Neural progenitor cell (in vitro differentiated cells): ENCODE measurements around the gene NME1. TPM values are rescaled to one million over a fixed set of nuclear protein-coding genes. Genes with fewer than 3 reads are reported as not detected.

Experiments
- DNase-seq: peaks from one replicate; pipeline ENCODE4 v3.0.0-alpha.2; 2016; ENCODE audit warnings: low spot score
- H2AFZ ChIP-seq: fragments of 200-600 bp; sonication (generic); replicated peaks from 2 replicates; pipeline ENCODE4 v1.6.1; 2016; ENCODE audit warnings: antibody characterized with exemption
- H3F3A ChIP-seq: fragments of 200-600 bp; sonication (generic); 2 replicates; pipeline ENCODE4 v1.6.1; 2016; ENCODE audit warnings: antibody characterized with exemption, low read depth
- H3K27ac ChIP-seq: fragments of 200-600 bp; sonication (generic); 2 replicates; pipeline ENCODE4 v1.5.1; 2016; ENCODE audit warnings: mild to moderate bottlenecking
- H3K27me3 ChIP-seq: fragments of 200-600 bp; sonication (generic); 2 replicates; pipeline ENCODE4 v1.6.1; 2016; ENCODE audit warnings: mild to moderate bottlenecking, moderate library complexity
- H3K36me3 ChIP-seq: fragments of 200-600 bp; sonication (generic); 2 replicates; pipeline ENCODE4 v1.5.1; 2016
- H3K4me1 ChIP-seq: fragments of 200-600 bp; sonication (generic); 2 replicates; pipeline ENCODE4 v1.6.1; 2016; ENCODE audit warnings: mixed run types
- H3K4me2 ChIP-seq: fragments of 200-600 bp; sonication (generic); 2 replicates; pipeline ENCODE4 v1.6.1; 2016
- H3K4me3 ChIP-seq: fragments of 200-600 bp; sonication (generic); 2 replicates; pipeline ENCODE4 v1.5.1; 2016
- H3K79me2 ChIP-seq: fragments of 200-600 bp; sonication (generic); 2 replicates; pipeline ENCODE4 v1.6.1; 2016; ENCODE audit warnings: low read depth
- H3K9ac ChIP-seq: fragments of 200-600 bp; sonication (generic); 2 replicates; pipeline ENCODE4 v1.6.1; 2016
- H3K9me3 ChIP-seq: fragments of 200-600 bp; sonication (generic); 2 replicates; pipeline ENCODE4 v1.5.1; 2016; ENCODE audit warnings: low read depth
- H4K20me1 ChIP-seq: fragments of 200-600 bp; sonication (generic); 2 replicates; pipeline ENCODE4 v1.6.1; 2016; ENCODE audit warnings: low read depth
- H3K27ac Mint-ChIP-seq: 3 replicates; pipeline ENCODE4 v1.8.0; 2021; ENCODE audit warnings: mixed read lengths
- H3K27me3 Mint-ChIP-seq: 2 replicates; pipeline ENCODE4 v1.8.0; 2022; ENCODE audit warnings: low read depth, mild to moderate bottlenecking, inconsistent platforms, moderate library complexity, mixed read lengths; ENCODE audit not compliant: insufficient read depth
- H3K36me3 Mint-ChIP-seq: 3 replicates; pipeline ENCODE4 v1.8.0; 2021; ENCODE audit warnings: mixed read lengths
- H3K4me1 Mint-ChIP-seq: 3 replicates; pipeline ENCODE4 v1.8.0; 2021; ENCODE audit warnings: mixed read lengths
- H3K4me3 Mint-ChIP-seq: 3 replicates; pipeline ENCODE4 v1.8.0; 2021; ENCODE audit warnings: mild to moderate bottlenecking, moderate library complexity, mixed read lengths
- H3K9me3 Mint-ChIP-seq: 3 replicates; pipeline ENCODE4 v1.8.0; 2020; ENCODE audit warnings: mixed read lengths
- EZH2 ChIP-seq: fragments of 200-600 bp; sonication (generic); IDR thresholded peaks from 2 replicates; pipeline ENCODE4 v1.6.1; 2017; ENCODE audit warnings: antibody characterized with exemption, mild to moderate bottlenecking, moderate library complexity
- EZH2phosphoT487 ChIP-seq: fragments of 200-600 bp; sonication (generic); IDR thresholded peaks from 2 replicates; pipeline ENCODE4 v1.6.1; 2017; ENCODE audit warnings: antibody characterized with exemption
- total RNA-seq: library from RNA; depleted of rRNA; stranded (reverse); fragments of >200 nt; gene quantifications from 2 replicates; pipeline ENCODE4 v1.2.3, GENCODE V29; 2015; ENCODE audit warnings: low replicate concordance
- TF ChIP-seq, protein P1 (sequence below): fragments of 200-600 bp; sonication (generic); IDR thresholded peaks from 2 replicates; pipeline ENCODE4 v1.5.1; 2017; ENCODE audit warnings: antibody characterized with exemption, mild to moderate bottlenecking

NME1 gene
- total RNA-seq, 1 donor from 2014 or later: 89.5 TPM

DNA sequence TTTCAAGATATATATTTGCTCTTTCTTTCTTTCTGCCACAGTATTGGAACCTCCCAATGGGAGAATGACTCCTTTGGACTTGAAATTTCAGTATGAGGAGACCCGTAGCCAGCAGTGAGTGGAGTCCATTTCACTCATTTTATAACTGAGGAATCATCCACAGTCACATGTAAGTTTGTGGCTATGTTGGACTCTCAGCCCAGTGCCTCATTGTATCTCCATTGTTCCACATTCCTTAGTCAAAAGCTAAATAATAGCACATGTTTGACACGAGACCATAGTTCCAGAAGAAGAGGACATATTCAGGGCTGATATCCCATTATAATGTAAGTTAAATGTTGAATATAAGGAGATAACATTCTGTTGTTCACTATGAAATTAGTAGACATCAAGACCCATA lies 20.0 kb upstream of the NME1 start:
- H3K4me3 ChIP-seq: no peak overlapping the region
- H3K27ac Mint-ChIP-seq: no peak overlapping the region
- no peak for DNase-seq
- no peaks in the 10 kb centered on the region for H3K9me3 Mint-ChIP-seq
- H3K4me2 ChIP-seq: no peak overlapping the region
- no peaks in the 10 kb centered on the region for H3K9me3 ChIP-seq
- H3K27me3 ChIP-seq: no peaks in the 10 kb centered on the region
- no peak overlapping the region for H2AFZ ChIP-seq
- H3K27me3 Mint-ChIP-seq: no peaks in the 10 kb centered on the region
- no peaks in the 10 kb centered on the region for H3K4me1 ChIP-seq
- H3K4me1 Mint-ChIP-seq: no peaks in the 10 kb centered on the region
- no peaks in the 10 kb centered on the region for H3K79me2 ChIP-seq
- H3F3A ChIP-seq: no peaks in the 10 kb centered on the region
- no peaks in the 10 kb centered on the region for H3K36me3 Mint-ChIP-seq
- H3K9ac ChIP-seq: no peak overlapping the region
- H3K27ac ChIP-seq: no peak overlapping the region
- H4K20me1 ChIP-seq: no peaks in the 10 kb centered on the region
- H3K36me3 ChIP-seq: no peaks in the 10 kb centered on the region
- TF ChIP-seq, protein P1, sequence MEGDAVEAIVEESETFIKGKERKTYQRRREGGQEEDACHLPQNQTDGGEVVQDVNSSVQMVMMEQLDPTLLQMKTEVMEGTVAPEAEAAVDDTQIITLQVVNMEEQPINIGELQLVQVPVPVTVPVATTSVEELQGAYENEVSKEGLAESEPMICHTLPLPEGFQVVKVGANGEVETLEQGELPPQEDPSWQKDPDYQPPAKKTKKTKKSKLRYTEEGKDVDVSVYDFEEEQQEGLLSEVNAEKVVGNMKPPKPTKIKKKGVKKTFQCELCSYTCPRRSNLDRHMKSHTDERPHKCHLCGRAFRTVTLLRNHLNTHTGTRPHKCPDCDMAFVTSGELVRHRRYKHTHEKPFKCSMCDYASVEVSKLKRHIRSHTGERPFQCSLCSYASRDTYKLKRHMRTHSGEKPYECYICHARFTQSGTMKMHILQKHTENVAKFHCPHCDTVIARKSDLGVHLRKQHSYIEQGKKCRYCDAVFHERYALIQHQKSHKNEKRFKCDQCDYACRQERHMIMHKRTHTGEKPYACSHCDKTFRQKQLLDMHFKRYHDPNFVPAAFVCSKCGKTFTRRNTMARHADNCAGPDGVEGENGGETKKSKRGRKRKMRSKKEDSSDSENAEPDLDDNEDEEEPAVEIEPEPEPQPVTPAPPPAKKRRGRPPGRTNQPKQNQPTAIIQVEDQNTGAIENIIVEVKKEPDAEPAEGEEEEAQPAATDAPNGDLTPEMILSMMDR: no peak
- TF ChIP-seq EZH2phosphoT487: no peak
- TF ChIP-seq EZH2: no peak
- H3K4me3 Mint-ChIP-seq: no peak overlapping the region

DNA sequence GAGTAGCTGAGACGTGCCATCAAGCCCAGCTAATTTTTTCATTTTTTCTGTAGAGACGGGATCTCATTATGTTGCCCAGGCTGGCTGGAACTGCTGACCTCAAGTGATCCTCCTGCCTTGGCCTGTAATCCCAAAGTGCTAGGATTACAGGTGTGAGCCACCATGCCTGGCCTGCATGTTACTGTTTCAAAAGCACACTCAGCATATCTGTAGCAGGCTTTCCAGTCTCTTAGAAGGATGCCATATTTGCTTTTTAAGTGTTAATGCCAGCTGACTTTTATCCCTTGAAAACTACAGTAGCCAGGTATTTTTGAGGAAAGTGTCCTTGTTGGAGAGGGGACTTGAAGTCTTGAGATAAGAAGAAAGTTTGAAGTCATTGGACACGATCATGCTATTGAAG lies 17.4 kb upstream of the NME1 start:
- Histone ChIP-seq H3K4me3 (no peak overlapping the region), H3K79me2 (no peaks in the 10 kb centered on the region), H3F3A (no peaks in the 10 kb centered on the region), H3K27me3 (no peaks in the 10 kb centered on the region), H3K36me3 (no peaks in the 10 kb centered on the region), H3K9ac (no peak overlapping the region), H3K9me3 (no peaks in the 10 kb centered on the region), H3K27ac (no peak overlapping the region), H3K4me2 (no peak overlapping the region), H2AFZ (no peak overlapping the region), H4K20me1 (no peaks in the 10 kb centered on the region), H3K4me1 (no peaks in the 10 kb centered on the region)
- TF ChIP-seq EZH2phosphoT487 (no peak), EZH2 (no peak)
- TF ChIP-seq, protein P1: no peak
- DNase-seq: no peak
- Mint-ChIP-seq H3K4me3 (no peak overlapping the region), H3K27ac (no peak overlapping the region), H3K4me1 (no peaks in the 10 kb centered on the region), H3K27me3 (no peaks in the 10 kb centered on the region), H3K9me3 (no peaks in the 10 kb centered on the region), H3K36me3 (no peaks in the 10 kb centered on the region)

DNA sequence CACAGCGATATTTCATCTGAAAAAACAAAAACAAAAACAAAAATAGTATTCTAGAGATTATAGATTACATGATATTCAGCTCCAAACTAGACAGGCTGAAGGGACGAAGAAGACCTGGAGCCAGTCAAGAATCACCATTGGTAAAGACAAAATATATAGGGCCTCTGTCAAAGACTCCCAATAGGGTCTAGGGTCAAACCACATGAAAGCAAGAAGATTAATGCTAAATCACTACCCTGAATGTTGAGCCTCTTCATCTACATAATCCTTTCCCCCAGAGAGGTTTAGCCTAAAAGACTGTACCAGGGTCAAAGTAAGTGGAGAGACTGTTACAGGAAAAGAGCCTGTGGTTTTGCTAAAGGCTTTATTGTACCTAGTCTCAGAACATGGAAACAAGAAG lies 10.8 kb upstream of the NME1 start:
- H3K79me2 ChIP-seq: no peaks in the 10 kb centered on the region
- peaks cover 12% of the 10 kb centered on the region for H3K4me1 Mint-ChIP-seq
- peak overlapping the region; percentile 64 for H3K27ac Mint-ChIP-seq
- no peaks in the 10 kb centered on the region for H3K4me1 ChIP-seq
- H3K9ac ChIP-seq: no peak overlapping the region
- H3K4me3 ChIP-seq: no peak overlapping the region
- TF ChIP-seq EZH2: no peak
- TF ChIP-seq, protein P1: no peak
- no peak for TF ChIP-seq EZH2phosphoT487
- no peaks in the 10 kb centered on the region for H3K27me3 ChIP-seq
- no peak overlapping the region for H3K4me2 ChIP-seq
- H3K36me3 Mint-ChIP-seq: no peaks in the 10 kb centered on the region
- no peaks in the 10 kb centered on the region for H3K9me3 Mint-ChIP-seq
- H3F3A ChIP-seq: peaks cover 10% of the 10 kb centered on the region
- no peak overlapping the region for H3K27ac ChIP-seq
- no peaks in the 10 kb centered on the region for H3K27me3 Mint-ChIP-seq
- H4K20me1 ChIP-seq: no peaks in the 10 kb centered on the region
- no peak for DNase-seq
- no peaks in the 10 kb centered on the region for H3K36me3 ChIP-seq
- H3K9me3 ChIP-seq: no peaks in the 10 kb centered on the region
- no peak overlapping the region for H3K4me3 Mint-ChIP-seq
- H2AFZ ChIP-seq: no peak overlapping the region
